Thymus (tissue), 11 donors: ENCODE data around the gene EHD3. TPM values are rescaled to one million over a fixed set of nuclear protein-coding genes. Genes with fewer than 3 reads are reported as not detected.

ENCODE experiments used
- DNase-seq, 9 donors: peaks; one replicate each; pipeline ENCODE4 v3.0.0-alpha.2; 2013; ENCODE audit warnings: low spot score in 9 of 9, low read depth in 6 of 9, missing footprints in 1 of 9
- H3K27ac ChIP-seq, 2 donors: one replicate each; pipeline ENCODE4 v1.5.1; 2013; ENCODE audit warnings: control low read depth in 1 of 2, low read depth in 1 of 2, low read length in 1 of 2, mild to moderate bottlenecking in 1 of 2, moderate library complexity in 1 of 2
- H3K27me3 ChIP-seq, 2 donors: one replicate each; pipeline ENCODE4 v1.5.1; 2013; ENCODE audit warnings: low read length in 1 of 2; ENCODE audit not compliant: control insufficient read depth in 2 of 2, insufficient read depth in 1 of 2
- H3K36me3 ChIP-seq, 2 donors: one replicate each; pipeline ENCODE4 v1.5.1; 2013; ENCODE audit warnings: low read length in 1 of 2, mild to moderate bottlenecking in 1 of 2, moderate library complexity in 1 of 2; ENCODE audit not compliant: control insufficient read depth in 2 of 2, insufficient read depth in 2 of 2
- H3K4me1 ChIP-seq, 2 donors: one replicate each; pipeline ENCODE4 v1.5.1; 2013; ENCODE audit warnings: low read length in 2 of 2; ENCODE audit not compliant: control insufficient read depth in 2 of 2, insufficient read depth in 2 of 2
- H3K4me3 ChIP-seq, 2 donors: one replicate each; pipeline ENCODE4 v1.5.1; 2013; ENCODE audit warnings: low read length in 2 of 2, control low read depth in 1 of 2, mild to moderate bottlenecking in 1 of 2
- H3K9me3 ChIP-seq, 2 donors: one replicate each; pipeline ENCODE4 v1.5.1; 2013; ENCODE audit warnings: low read length in 1 of 2, mild to moderate bottlenecking in 1 of 2; ENCODE audit not compliant: control insufficient read depth in 2 of 2, insufficient read depth in 1 of 2
- WGBS: extraction: QIAGEN DNeasy Blood & Tissue Kit; methylation state at CpG from one replicate; pipeline ENCODE4 v1.1.7; 2013; 5-methylcytosine and 5-hydroxymethylcytosine counted together
- polyA plus RNA-seq: library from polyadenylated mRNA; stranded (reverse); fragments of 200-250 nt; gene quantifications from one replicate; pipeline ENCODE4 v1.2.3, GENCODE V29; 2013
- total RNA-seq: library from RNA; stranded (reverse); fragments of 120-200 nt; gene quantifications from one replicate; pipeline ENCODE4 v1.2.4, GENCODE V29; 2013
- donor health status: healthy.

The EHD3 gene
- total and polyA plus RNA-seq, 2 donors, result 2.7 to 4.2 TPM

GRCh38 chr2:31237348-31238017 lies 3.5 kb downstream of the EHD3 start:
- DNase-seq, result no peak
- Histone ChIP-seq H3K27ac (no peak overlapping the region), H3K4me1 (peaks cover 5 to 28% of the 10 kb centered on the region in 2 donors), H3K27me3 (peaks cover 0 to 10% of the 10 kb centered on the region in 2 donors), H3K4me3 (no peak overlapping the region), H3K9me3 (no peaks in the 10 kb centered on the region), H3K36me3 (no peaks in the 10 kb centered on the region)
- 92% methylated on average over 9 of the region's 9 CpGs for WGBS

DNA sequence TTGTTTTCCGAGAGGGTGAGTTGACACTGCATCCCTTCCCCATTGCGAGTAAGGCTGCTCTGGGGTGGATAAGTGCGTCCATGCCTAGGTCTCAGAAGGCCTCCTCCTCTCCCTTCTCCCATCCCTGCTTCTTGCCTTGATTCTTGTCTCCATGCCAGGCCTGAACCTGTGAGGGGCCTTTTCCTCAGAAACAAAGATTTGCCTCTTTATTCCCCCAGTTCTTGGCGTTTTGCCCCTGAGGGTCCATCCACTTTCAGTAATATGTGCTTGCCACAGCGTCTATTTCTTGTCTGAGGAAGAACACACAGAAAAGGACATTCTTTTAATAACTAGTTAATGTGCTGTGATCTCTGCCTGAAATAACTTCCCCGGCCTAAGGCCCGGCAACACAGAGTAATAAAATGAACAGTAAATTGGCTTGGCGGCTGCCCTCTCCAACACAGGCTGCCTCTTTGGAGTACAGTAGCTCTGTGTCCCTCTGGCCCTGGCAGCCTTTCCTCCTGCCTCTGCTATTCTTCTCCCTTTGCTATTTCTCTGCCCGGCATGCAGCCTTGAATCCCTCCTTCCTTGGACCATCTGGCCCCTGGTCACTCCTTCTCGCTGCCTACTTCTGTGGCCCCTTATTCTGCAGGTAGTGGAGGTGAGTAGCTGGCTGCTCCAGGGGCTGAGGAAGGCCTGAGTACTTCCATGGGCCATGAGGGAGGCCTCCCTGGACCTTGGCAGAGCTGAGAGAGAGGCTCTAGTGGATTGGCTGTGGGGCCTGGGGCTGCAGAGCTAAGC lies 4.4 kb downstream of the EHD3 start:
- Histone ChIP-seq H3K36me3 (no peaks in the 10 kb centered on the region), H3K27me3 (peaks cover 0 to 10% of the 10 kb centered on the region in 2 donors), H3K4me3 (no peak overlapping the region), H3K4me1 (peaks cover 4 to 27% of the 10 kb centered on the region in 2 donors), H3K9me3 (no peaks in the 10 kb centered on the region), H3K27ac (no peak overlapping the region)
- over 99% methylated on average over 10 of the region's 10 CpGs for WGBS
- no peak for DNase-seq

- WGBS, result 93% methylated on average over 13 of the region's 13 CpGs
- no peaks in the 10 kb centered on the region for H3K9me3 ChIP-seq
- no peak overlapping the region for H3K27ac ChIP-seq
- H3K4me3 ChIP-seq, result no peak overlapping the region
- H3K27me3 ChIP-seq, result peaks cover 0 to 8% of the 10 kb centered on the region in 2 donors
- no peaks in the 10 kb centered on the region for H3K36me3 ChIP-seq
- peaks cover 0 to 22% of the 10 kb centered on the region in 2 donors for H3K4me1 ChIP-seq
- DNase-seq, result no peak
Observed at GRCh38 chr2:31238906-31239592, 5.1 kb downstream of the EHD3 start.

GRCh38 chr2:31239593-31240177 lies 5.7 kb downstream of the EHD3 start:
- no peak overlapping the region for H3K4me3 ChIP-seq
- H3K36me3 ChIP-seq, result no peaks in the 10 kb centered on the region
- 58% methylated on average over 22 of the region's 22 CpGs for WGBS
- peaks cover 0 to 1% of the 10 kb centered on the region in 2 donors for H3K27me3 ChIP-seq
- no peak overlapping the region for H3K27ac ChIP-seq
- H3K4me1 ChIP-seq, result peaks cover 0 to 19% of the 10 kb centered on the region in 2 donors
- DNase-seq, result no peak
- no peaks in the 10 kb centered on the region for H3K9me3 ChIP-seq

- Histone ChIP-seq H3K9me3 (no peaks in the 10 kb centered on the region), H3K4me3 (no peak overlapping the region), H3K27me3 (no peaks in the 10 kb centered on the region), H3K4me1 (peaks cover 0 to 16% of the 10 kb centered on the region in 2 donors), H3K27ac (no peak overlapping the region), H3K36me3 (no peaks in the 10 kb centered on the region)
- no peak for DNase-seq
- 86% methylated on average over 11 of the region's 11 CpGs for WGBS
Observed at GRCh38 chr2:31240381-31241365, 6.7 kb downstream of the EHD3 start.

DNA sequence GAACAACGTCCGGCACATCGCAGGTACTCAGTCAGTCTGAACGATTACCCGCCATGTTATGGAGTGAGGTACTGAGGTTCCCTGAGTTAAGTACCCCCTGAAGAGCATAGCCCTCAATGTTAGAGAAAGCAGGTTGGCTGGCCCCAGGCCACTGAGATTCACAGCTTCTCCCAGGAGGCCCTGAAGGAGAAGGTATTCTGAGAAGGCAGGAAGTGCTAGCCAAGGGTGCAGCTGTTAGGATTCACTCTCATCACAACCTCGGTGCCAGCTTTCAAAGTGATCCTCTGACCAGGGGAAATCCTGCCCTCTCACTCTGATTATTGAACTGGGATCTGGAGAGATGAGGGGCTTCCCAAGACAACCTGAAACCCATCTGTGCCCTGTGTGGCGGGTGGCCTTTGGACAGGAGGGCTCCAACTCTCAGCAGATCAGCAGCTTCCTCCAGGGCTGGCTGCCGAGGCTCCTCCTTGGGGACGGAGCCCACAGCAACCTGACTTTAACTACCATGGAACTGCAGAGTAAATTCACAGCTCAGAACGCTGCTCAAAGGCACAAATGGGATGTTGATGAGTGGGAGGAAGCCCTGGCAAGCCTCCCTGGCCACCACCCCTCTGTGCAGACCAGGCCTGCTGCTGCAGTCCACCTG lies 7.8 kb downstream of the EHD3 start:
- Histone ChIP-seq H3K36me3 (no peaks in the 10 kb centered on the region), H3K27me3 (no peaks in the 10 kb centered on the region), H3K4me1 (peaks cover 0 to 16% of the 10 kb centered on the region in 2 donors), H3K4me3 (no peak overlapping the region), H3K27ac (no peak overlapping the region), H3K9me3 (no peaks in the 10 kb centered on the region)
- WGBS, result 82% methylated on average over 10 of the region's 10 CpGs
- no peak for DNase-seq

- Histone ChIP-seq H3K4me1 (peaks cover 0 to 16% of the 10 kb centered on the region in 2 donors), H3K36me3 (no peaks in the 10 kb centered on the region), H3K4me3 (no peak overlapping the region), H3K27me3 (no peaks in the 10 kb centered on the region), H3K27ac (no peak overlapping the region), H3K9me3 (no peaks in the 10 kb centered on the region)
- no peak for DNase-seq
- WGBS, result 98% methylated on average over 5 of the region's 5 CpGs
Observed at GRCh38 chr2:31243053-31243452, 9.1 kb downstream of the EHD3 start.

- no peak for DNase-seq
- 98% methylated on average over 10 of the region's 10 CpGs for WGBS
- no peaks in the 10 kb centered on the region for H3K27me3 ChIP-seq
Observed at GRCh38 chr2:31244101-31244500, 10.1 kb downstream of the EHD3 start.

More at GRCh38 chr2:31244101-31244500, 10.1 kb downstream of the EHD3 start:
- H3K4me1 ChIP-seq, result peaks cover 0 to 16% of the 10 kb centered on the region in 2 donors
- H3K27ac ChIP-seq, result no peak overlapping the region
- no peaks in the 10 kb centered on the region for H3K9me3 ChIP-seq
- no peak overlapping the region for H3K4me3 ChIP-seq
- no peaks in the 10 kb centered on the region for H3K36me3 ChIP-seq
